Calu3 (cell line): ENCODE measurements around the gene PCP4. TPM values are rescaled to one million over a fixed set of nuclear protein-coding genes. Genes with fewer than 3 reads are reported as not detected.

Source experiments
- BruUV-seq: library from RNA; stranded (reverse); fragments of 400-500 nt; replicated peaks from 2 replicates; lab custom pipeline; 2021; lab: Mats Ljungman, UMichigan
- CTCF ChIA-PET: fragments of 300-600 bp; sonication (Branson Sonifier 250); formaldehyde crosslinking; loops from one replicate; lab custom pipeline; 2022; ENCODE audit warnings: antibody characterized with exemption; lab: Charles Lee
- DNase-seq: peaks from one replicate; pipeline ENCODE4 v3.0.0; 2022
- H3K27ac Mint-ChIP-seq: one replicate; pipeline ENCODE4 v1.8.0; 2022; ENCODE audit warnings: mixed read lengths; ENCODE audit not compliant: unreplicated experiment
- H3K27me3 Mint-ChIP-seq: one replicate; pipeline ENCODE4 v1.8.0; 2022; ENCODE audit warnings: mixed read lengths; ENCODE audit not compliant: unreplicated experiment
- H3K36me3 Mint-ChIP-seq: one replicate; pipeline ENCODE4 v1.8.0; 2022; ENCODE audit warnings: mild to moderate bottlenecking, moderate library complexity, mixed read lengths; ENCODE audit not compliant: insufficient read depth, unreplicated experiment
- H3K4me1 Mint-ChIP-seq: one replicate; pipeline ENCODE4 v1.8.0; 2022; ENCODE audit warnings: mild to moderate bottlenecking, low read depth, mixed read lengths; ENCODE audit not compliant: unreplicated experiment
- H3K4me3 Mint-ChIP-seq: one replicate; pipeline ENCODE4 v1.8.0; 2022; ENCODE audit warnings: mild to moderate bottlenecking, low read depth, moderate library complexity, mixed read lengths; ENCODE audit not compliant: unreplicated experiment
- H3K9me3 Mint-ChIP-seq: one replicate; pipeline ENCODE4 v1.8.0; 2022; ENCODE audit warnings: low read depth, mixed read lengths; ENCODE audit not compliant: unreplicated experiment
- CTCF ChIP-seq: fragments of 200-600 bp; IDR thresholded peaks from one replicate; pipeline ENCODE4 v1.8.0; 2022; ENCODE audit warnings: antibody characterized with exemption; ENCODE audit not compliant: unreplicated experiment
- intact Hi-C: fragments of 100-400 bp; cut with micrococcal nuclease; formaldehyde crosslinking; loops from one replicate; pipeline ENCODE4 v1.10.0; 2022; ENCODE audit not compliant: unreplicated experiment
- total RNA-seq: library from RNA; stranded (reverse); gene quantifications from 2 replicates; pipeline ENCODE4 v1.2.3, GENCODE V29; 2022

PCP4 gene
- total RNA-seq, 1 experiment from 2014 or later, result not detected

- TF ChIP-seq CTCF, result no peak
- no peak for DNase-seq
- peaks cover 12% of the 10 kb centered on the region for H3K27me3 Mint-ChIP-seq
- no peaks in the 10 kb centered on the region for H3K9me3 Mint-ChIP-seq
- CTCF ChIA-PET, result no interaction called here
- H3K36me3 Mint-ChIP-seq, result no peaks in the 10 kb centered on the region
- BruUV-seq, result no TSS peak
- H3K4me1 Mint-ChIP-seq, result no peaks in the 10 kb centered on the region
- no peak overlapping the region for H3K27ac Mint-ChIP-seq
- intact Hi-C loops, result no loop called here
- H3K4me3 Mint-ChIP-seq, result no peak overlapping the region
Measured at GRCh38 chr21:39918558-39918957, 51.3 kb downstream of the PCP4 start.

GRCh38 chr21:39923476-39923875 is 56.2 kb downstream of the PCP4 start:
- Mint-ChIP-seq H3K4me3 (no peak overlapping the region), H3K36me3 (no peaks in the 10 kb centered on the region), H3K27me3 (peaks cover 4% of the 10 kb centered on the region), H3K9me3 (no peaks in the 10 kb centered on the region), H3K4me1 (no peaks in the 10 kb centered on the region), H3K27ac (no peak overlapping the region)
- intact Hi-C loops, result no loop called here
- TF ChIP-seq CTCF, result no peak
- CTCF ChIA-PET, result no interaction called here
- no peak for DNase-seq
- no TSS peak for BruUV-seq

GRCh38 chr21:39924577-39925308 is 57.5 kb downstream of the PCP4 start:
- peak; percentile 2 for DNase-seq
- CTCF ChIA-PET, result no interaction called here
- intact Hi-C loops, result no loop called here
- H3K27ac Mint-ChIP-seq, result no peak overlapping the region
- no peak overlapping the region for H3K4me3 Mint-ChIP-seq
- no peak for TF ChIP-seq CTCF
- no TSS peak for BruUV-seq
- no peaks in the 10 kb centered on the region for H3K36me3 Mint-ChIP-seq
- no peaks in the 10 kb centered on the region for H3K4me1 Mint-ChIP-seq
- no peaks in the 10 kb centered on the region for H3K9me3 Mint-ChIP-seq
- peaks cover 17% of the 10 kb centered on the region for H3K27me3 Mint-ChIP-seq

- Mint-ChIP-seq H3K27ac (no peak overlapping the region), H3K27me3 (peaks cover 24% of the 10 kb centered on the region), H3K36me3 (no peaks in the 10 kb centered on the region), H3K9me3 (no peaks in the 10 kb centered on the region), H3K4me3 (no peak overlapping the region), H3K4me1 (no peaks in the 10 kb centered on the region)
- TF ChIP-seq CTCF, result no peak
- DNase-seq, result no peak
- no TSS peak for BruUV-seq
- CTCF ChIA-PET, result no interaction called here
- intact Hi-C loops, result no loop called here
Measured at GRCh38 chr21:39927304-39927886, 60.2 kb downstream of the PCP4 start.
